Globus pallidus (tissue), 1 donor: ENCODE measurements around the gene TMEM95.

ENCODE experiments used
- DNase-seq: peaks from one replicate; pipeline ENCODE4 v3.0.0-alpha.2; 2015; ENCODE audit warnings: low spot score

Gene TMEM95

GRCh38 chr17:7355053-7355452 is at the start of gene TMEM95:
Gene TMEM95 (plus strand): TSS chr17:7355156. CDS start chr17:7355205, 49 bp downstream.
- DNase-seq: peak; percentile 82

GRCh38 chr17:7306911-7307685 is 47.9 kb upstream of the TMEM95 start, which contains the start of gene EIF5A:
Gene EIF5A (plus strand): TSS chr17:7307628. CDS start chr17:7309636, 2,008 bp downstream.
- DNase-seq: peak; percentile 99

GRCh38 chr17:7307686-7308624 is 47.0 kb upstream of the TMEM95 start:
- DNase-seq: no peak

GRCh38 chr17:7308625-7309433 is 46.1 kb upstream of the TMEM95 start:
- DNase-seq: peak; percentile 63

GRCh38 chr17:7309628-7310027 is 45.3 kb upstream of the TMEM95 start:
- no peak for DNase-seq

GRCh38 chr17:7311110-7311705 is 43.7 kb upstream of the TMEM95 start:
- no peak for DNase-seq

- DNase-seq: no peak
Observed at GRCh38 chr17:7312432-7313087, 42.4 kb upstream of the TMEM95 start.

GRCh38 chr17:7313088-7313889 is 41.7 kb upstream of the TMEM95 start:
- no peak for DNase-seq

- no peak for DNase-seq
Observed at GRCh38 chr17:7313890-7314718, 40.9 kb upstream of the TMEM95 start.

- DNase-seq: peak; percentile 82
Observed at GRCh38 chr17:7314719-7315569, 40.0 kb upstream of the TMEM95 start, which contains the start of gene GPS2. Gene GPS2 (minus strand): TSS chr17:7315360. CDS start chr17:7315052, 308 bp downstream.

- DNase-seq: no peak
Observed at GRCh38 chr17:7315570-7316235, 39.3 kb upstream of the TMEM95 start.

GRCh38 chr17:7317161-7317803 is 37.7 kb upstream of the TMEM95 start:
- DNase-seq: no peak

GRCh38 chr17:7318121-7318860 is 36.7 kb upstream of the TMEM95 start:
- DNase-seq: no peak

- no peak for DNase-seq
Observed at GRCh38 chr17:7321466-7321865, 33.5 kb upstream of the TMEM95 start.

GRCh38 chr17:7322520-7323194 is 32.3 kb upstream of the TMEM95 start:
- no peak for DNase-seq
